Sigmoid colon (tissue), 7 donors: ENCODE measurements around the gene LAMC3. TPM values are rescaled to one million over a fixed set of nuclear protein-coding genes. Genes with fewer than 3 reads are reported as not detected.

ENCODE experiments used
- DNase-seq: peaks from one replicate; pipeline ENCODE4 v3.0.0-alpha.2; 2019
- H3K27ac ChIP-seq, 4 donors: fragments of 200-600 bp; sonication (generic); one replicate each; pipeline ENCODE4 v1.5.1; 2016 to 2019; ENCODE audit warnings: mild to moderate bottlenecking in 1 of 4
- H3K27me3 ChIP-seq, 3 donors: fragments of 200-600 bp; sonication (generic); one replicate each; pipeline ENCODE4 v1.5.1; 2019; ENCODE audit warnings: mild to moderate bottlenecking in 1 of 3
- H3K36me3 ChIP-seq, 4 donors: fragments of 200-600 bp; sonication (generic); one replicate each; pipeline ENCODE4 v1.5.1; 2016 to 2019
- H3K4me1 ChIP-seq, 4 donors: fragments of 200-600 bp; sonication (generic); one replicate each; pipeline ENCODE4 v1.5.1; 2017 to 2019
- H3K4me3 ChIP-seq, 4 donors: fragments of 200-600 bp; sonication (generic); one replicate each; pipeline ENCODE4 v1.5.1; 2017 to 2019; ENCODE audit warnings: mild to moderate bottlenecking in 2 of 4, moderate library complexity in 1 of 4
- H3K9me3 ChIP-seq, 4 donors: fragments of 200-600 bp in 3 of 4; sonication (generic) in 3 of 4; one replicate each; pipeline versions ENCODE4 v1.5.1 to v1.6.1; 2013 to 2019
- EP300 ChIP-seq, 4 donors: sonication (generic); formaldehyde crosslinking; IDR thresholded peaks; one replicate each; pipeline ENCODE4 v1.6.1; 2017; ENCODE audit warnings: antibody characterized with exemption in 4 of 4
- POLR2A ChIP-seq, 2 donors: fragments of 450-650 bp; IDR thresholded peaks; one replicate each; pipeline ENCODE4 v1.6.1; 2016; ENCODE audit warnings: antibody characterized with exemption in 2 of 2, mild to moderate bottlenecking in 2 of 2, moderate library complexity in 2 of 2
- POLR2AphosphoS5 ChIP-seq, 4 donors: sonication (generic); formaldehyde crosslinking; IDR thresholded peaks; one replicate each; pipeline ENCODE4 v1.6.1; 2017; ENCODE audit warnings: antibody characterized with exemption in 4 of 4
- WGBS, 2 donors: extraction: QIAGEN DNeasy Blood & Tissue Kit; methylation state at CpG; one replicate each; pipeline ENCODE4 v1.1.7; 2013; 5-methylcytosine and 5-hydroxymethylcytosine counted together
- intact Hi-C: fragments of 100-400 bp; cut with DNase I; formaldehyde crosslinking; loops from one replicate; pipeline ENCODE4 v1.15.1; 2023
- polyA plus RNA-seq, 3 donors: library from polyadenylated mRNA; stranded (reverse); fragments of 200-250 nt; gene quantifications; one replicate each; pipeline ENCODE4 v1.2.3, GENCODE V29; 2013
- total RNA-seq, 4 donors: library from RNA; depleted of rRNA; stranded (reverse); fragments of >200 nt; gene quantifications; one replicate each; pipeline ENCODE4 v1.1.0, GENCODE V29; 2016
- TF ChIP-seq, protein P1 (sequence below), 4 experiments: fragments of 450-650 bp in 3 of 4; fragments of 200-600 bp in 1 of 4; IDR thresholded peaks; one replicate each; pipeline ENCODE4 v1.5.1; 2016 to 2019; ENCODE audit warnings: antibody characterized with exemption in 4 of 4, mild to moderate bottlenecking in 3 of 4, moderate library complexity in 2 of 4
- donor health status: healthy with polysubstance abuse.
- donor health status: Bipolar disorder and iron deficiency.
- donor health status: healthy.

LAMC3 gene
- total and polyA plus RNA-seq, 7 donors = under 0.01 to 1.4 (median 0.46) TPM; not detected in 2

DNA sequence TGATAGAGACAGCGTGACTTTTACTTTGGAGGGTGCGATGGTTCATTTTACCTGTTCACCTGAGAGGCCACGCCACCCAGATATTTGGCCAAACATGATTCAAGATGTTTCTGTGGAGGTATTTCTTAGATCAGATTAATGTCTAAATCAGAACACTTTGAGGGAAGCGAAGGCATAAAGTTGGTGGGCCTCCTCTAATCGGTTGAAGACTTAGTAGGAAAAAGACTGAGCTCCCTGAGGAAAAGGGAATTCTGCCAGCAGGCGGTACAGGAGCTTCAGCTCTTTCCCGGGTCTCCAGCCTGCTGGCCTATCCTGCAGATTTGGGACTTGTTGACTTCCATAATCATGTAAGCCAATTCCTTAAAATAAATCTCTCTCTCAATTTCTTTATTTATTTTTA lies 7.0 kb upstream of the LAMC3 start:
- intact Hi-C loops = no loop called here
- no peak for DNase-seq
- peaks cover 0 to 48% (median 29%) of the 10 kb centered on the region in 3 donors for H3K27me3 ChIP-seq
- H3K36me3 ChIP-seq = no peaks in the 10 kb centered on the region
- no peak overlapping the region for H3K4me3 ChIP-seq
- no peaks in the 10 kb centered on the region for H3K9me3 ChIP-seq
- no peak overlapping the region for H3K27ac ChIP-seq
- TF ChIP-seq POLR2AphosphoS5 (IDR thresholded peaks at IDR 0.05) = no peak
- TF ChIP-seq, protein P1, sequence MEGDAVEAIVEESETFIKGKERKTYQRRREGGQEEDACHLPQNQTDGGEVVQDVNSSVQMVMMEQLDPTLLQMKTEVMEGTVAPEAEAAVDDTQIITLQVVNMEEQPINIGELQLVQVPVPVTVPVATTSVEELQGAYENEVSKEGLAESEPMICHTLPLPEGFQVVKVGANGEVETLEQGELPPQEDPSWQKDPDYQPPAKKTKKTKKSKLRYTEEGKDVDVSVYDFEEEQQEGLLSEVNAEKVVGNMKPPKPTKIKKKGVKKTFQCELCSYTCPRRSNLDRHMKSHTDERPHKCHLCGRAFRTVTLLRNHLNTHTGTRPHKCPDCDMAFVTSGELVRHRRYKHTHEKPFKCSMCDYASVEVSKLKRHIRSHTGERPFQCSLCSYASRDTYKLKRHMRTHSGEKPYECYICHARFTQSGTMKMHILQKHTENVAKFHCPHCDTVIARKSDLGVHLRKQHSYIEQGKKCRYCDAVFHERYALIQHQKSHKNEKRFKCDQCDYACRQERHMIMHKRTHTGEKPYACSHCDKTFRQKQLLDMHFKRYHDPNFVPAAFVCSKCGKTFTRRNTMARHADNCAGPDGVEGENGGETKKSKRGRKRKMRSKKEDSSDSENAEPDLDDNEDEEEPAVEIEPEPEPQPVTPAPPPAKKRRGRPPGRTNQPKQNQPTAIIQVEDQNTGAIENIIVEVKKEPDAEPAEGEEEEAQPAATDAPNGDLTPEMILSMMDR (IDR thresholded peaks at IDR 0.05) = no peak
- no peak for TF ChIP-seq EP300 (IDR thresholded peaks at IDR 0.05)
- TF ChIP-seq POLR2A (IDR thresholded peaks at IDR 0.05) = no peak
- no peaks in the 10 kb centered on the region for H3K4me1 ChIP-seq
- WGBS, 2 donors = 88 to 89% methylated on average over 7 of the region's 7 CpGs

DNA sequence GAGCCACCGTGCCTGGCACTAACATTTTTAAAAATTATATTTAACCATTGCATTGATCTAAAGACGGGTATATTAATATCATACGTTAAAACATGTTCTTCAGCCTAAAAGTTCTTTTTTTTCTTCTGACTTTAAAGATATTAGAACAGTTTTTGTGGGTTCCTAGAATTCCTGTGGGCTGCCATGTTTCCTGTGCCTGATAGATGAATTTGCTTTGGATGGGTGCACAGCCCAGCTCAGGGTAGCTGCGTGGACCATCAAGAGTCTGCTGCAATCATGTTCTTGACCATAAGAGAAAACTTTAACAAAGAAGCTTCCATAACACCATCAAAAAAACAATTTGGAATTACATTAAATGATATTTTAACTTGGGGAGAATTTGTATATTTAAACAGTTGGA lies 2.4 kb upstream of the LAMC3 start:
- Histone ChIP-seq H3K4me1 (peaks cover 0 to 11% (median 6%) of the 10 kb centered on the region in 4 donors), H3K36me3 (no peaks in the 10 kb centered on the region), H3K9me3 (no peaks in the 10 kb centered on the region), H3K27ac (no peak overlapping the region), H3K4me3 (no peak overlapping the region), H3K27me3 (peaks cover 10 to 54% (median 28%) of the 10 kb centered on the region in 3 donors)
- WGBS, 2 donors = 84 to 85% methylated on average over 4 of the region's 4 CpGs
- intact Hi-C loops = no loop called here
- TF ChIP-seq, protein P1 (IDR thresholded peaks at IDR 0.05) = no peak
- no peak for TF ChIP-seq EP300 (IDR thresholded peaks at IDR 0.05)
- no peak for TF ChIP-seq POLR2A (IDR thresholded peaks at IDR 0.05)
- TF ChIP-seq POLR2AphosphoS5 (IDR thresholded peaks at IDR 0.05) = no peak
- no peak for DNase-seq

DNA sequence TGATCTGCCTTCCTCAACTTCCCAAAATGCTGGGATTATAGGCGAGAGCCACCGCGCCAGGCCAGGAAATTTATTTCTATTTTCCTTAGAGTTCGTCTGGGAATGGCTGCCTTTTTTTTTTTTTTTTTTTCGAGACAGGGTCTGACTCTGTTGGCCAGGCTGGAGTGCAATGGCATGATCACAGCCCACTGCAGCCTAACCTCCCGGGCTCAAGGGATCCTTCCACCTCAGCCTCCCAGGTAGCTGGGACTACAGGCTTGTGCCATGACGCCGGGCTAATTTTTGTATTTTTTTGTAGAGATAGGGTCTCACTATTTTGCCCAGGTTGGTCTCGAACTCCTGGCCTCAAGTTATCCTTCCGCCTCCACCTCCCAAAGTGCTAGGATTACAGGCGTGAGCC lies 888 bp upstream of the LAMC3 start:
- Histone ChIP-seq H3K27me3 (peaks cover 10 to 60% (median 25%) of the 10 kb centered on the region in 3 donors), H3K9me3 (no peaks in the 10 kb centered on the region), H3K4me1 (peaks cover 0 to 11% (median 6%) of the 10 kb centered on the region in 4 donors), H3K36me3 (no peaks in the 10 kb centered on the region), H3K27ac (no peak overlapping the region), H3K4me3 (no peak overlapping the region)
- intact Hi-C loops = no loop called here
- TF ChIP-seq EP300 (IDR thresholded peaks at IDR 0.05) (no peak), POLR2AphosphoS5 (IDR thresholded peaks at IDR 0.05) (no peak), POLR2A (IDR thresholded peaks at IDR 0.05) (no peak)
- TF ChIP-seq, protein P1 (IDR thresholded peaks at IDR 0.05) = no peak
- DNase-seq = no peak
- WGBS, 2 donors = 85 to 88% methylated on average over 11 of the region's 11 CpGs

DNA sequence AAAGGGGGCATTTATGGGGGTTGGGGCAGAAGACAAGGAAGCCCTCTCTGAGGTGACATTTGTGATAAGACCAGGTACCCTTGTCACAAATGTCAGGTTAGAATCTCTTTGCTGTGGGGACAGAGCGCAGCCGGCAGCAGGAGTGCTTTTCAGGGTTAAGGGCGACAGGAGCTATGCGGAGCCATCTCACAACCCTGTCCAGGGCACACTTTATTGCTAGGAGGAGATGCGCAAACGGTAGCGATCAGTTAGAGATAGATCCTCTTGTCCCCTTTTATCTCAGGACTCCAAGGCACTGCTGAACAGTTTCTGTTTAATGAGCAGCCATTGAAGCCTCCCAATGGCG lies 438 bp upstream of the LAMC3 start:
- peak overlapping the region in 3 of 4 donors; percentile 16 to 39 (median 37) for H3K4me3 ChIP-seq
- TF ChIP-seq, protein P1 (IDR thresholded peaks at IDR 0.05) = no peak
- TF ChIP-seq POLR2A (IDR thresholded peaks at IDR 0.05) (no peak), EP300 (IDR thresholded peaks at IDR 0.05) (no peak), POLR2AphosphoS5 (IDR thresholded peaks at IDR 0.05) (no peak)
- no peaks in the 10 kb centered on the region for H3K9me3 ChIP-seq
- intact Hi-C loops = no loop called here
- H3K27me3 ChIP-seq = peaks cover 10 to 61% (median 25%) of the 10 kb centered on the region in 3 donors
- DNase-seq = no peak
- peaks cover 0 to 11% (median 6%) of the 10 kb centered on the region in 4 donors for H3K4me1 ChIP-seq
- no peaks in the 10 kb centered on the region for H3K36me3 ChIP-seq
- H3K27ac ChIP-seq = no peak overlapping the region
- 17 to 40% methylated on average over 8 of the region's 8 CpGs for WGBS, 2 donors
